Epithelial cell of proximal tubule (primary cell): ENCODE measurements around the gene MAML3. TPM values are rescaled to one million over a fixed set of nuclear protein-coding genes. Genes with fewer than 3 reads are reported as not detected.

Experiments
- DNase-seq: peaks from one replicate; pipeline ENCODE4 v3.0.0-alpha.2; 2011; ENCODE audit warnings: low read depth
- H3K4me3 ChIP-seq: 2 replicates; pipeline ENCODE4 v1.5.1; 2011; ENCODE audit warnings: low read depth, mild to moderate bottlenecking, low read length
- total RNA-seq: library from RNA; depleted of rRNA; stranded (reverse); fragments of >200 nt; gene quantifications from 2 replicates; pipeline ENCODE4 v1.2.3, GENCODE V29; 2015
- TF ChIP-seq, protein P1 (sequence below): conservative IDR thresholded peaks from 2 replicates; pipeline ENCODE4 v1.5.1; 2012; ENCODE audit warnings: low read depth, mild to moderate bottlenecking, low read length

Gene MAML3
- total RNA-seq, 1 donor from 2014 or later, result 1.2 TPM

DNA sequence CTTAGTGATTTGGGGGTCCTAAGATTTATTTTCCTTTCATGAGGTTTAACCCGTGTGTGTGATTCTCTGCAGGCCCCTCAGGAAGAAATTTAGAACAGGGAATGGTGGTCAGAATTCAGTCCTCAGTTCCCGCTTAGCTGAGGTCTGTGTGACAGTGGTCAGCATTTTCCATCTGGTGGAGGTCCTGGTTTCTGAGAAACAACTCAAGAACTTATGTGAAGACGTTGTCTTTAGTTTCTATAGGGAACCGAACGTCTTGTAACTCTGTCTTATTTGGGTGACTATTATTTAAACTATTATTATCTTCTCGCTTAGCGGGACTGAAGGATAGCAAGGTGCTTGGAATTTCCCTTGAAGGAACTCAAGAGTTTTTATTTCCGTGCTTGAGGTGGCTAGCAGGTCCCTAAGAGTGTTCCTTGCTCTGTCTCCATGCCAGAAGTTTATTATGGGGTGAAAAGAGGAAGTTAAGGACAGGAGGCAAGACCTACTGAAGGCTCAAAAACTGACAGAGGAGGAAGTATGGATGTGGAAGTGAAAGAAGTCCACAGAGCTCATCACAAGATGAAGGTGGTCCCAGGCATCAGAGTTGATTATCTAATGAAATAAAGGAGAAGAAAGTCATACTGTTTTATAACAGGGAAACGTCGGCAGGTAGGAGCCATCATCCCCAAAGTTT, 479.0 kb downstream of the MAML3 start:
- TF ChIP-seq, protein P1, sequence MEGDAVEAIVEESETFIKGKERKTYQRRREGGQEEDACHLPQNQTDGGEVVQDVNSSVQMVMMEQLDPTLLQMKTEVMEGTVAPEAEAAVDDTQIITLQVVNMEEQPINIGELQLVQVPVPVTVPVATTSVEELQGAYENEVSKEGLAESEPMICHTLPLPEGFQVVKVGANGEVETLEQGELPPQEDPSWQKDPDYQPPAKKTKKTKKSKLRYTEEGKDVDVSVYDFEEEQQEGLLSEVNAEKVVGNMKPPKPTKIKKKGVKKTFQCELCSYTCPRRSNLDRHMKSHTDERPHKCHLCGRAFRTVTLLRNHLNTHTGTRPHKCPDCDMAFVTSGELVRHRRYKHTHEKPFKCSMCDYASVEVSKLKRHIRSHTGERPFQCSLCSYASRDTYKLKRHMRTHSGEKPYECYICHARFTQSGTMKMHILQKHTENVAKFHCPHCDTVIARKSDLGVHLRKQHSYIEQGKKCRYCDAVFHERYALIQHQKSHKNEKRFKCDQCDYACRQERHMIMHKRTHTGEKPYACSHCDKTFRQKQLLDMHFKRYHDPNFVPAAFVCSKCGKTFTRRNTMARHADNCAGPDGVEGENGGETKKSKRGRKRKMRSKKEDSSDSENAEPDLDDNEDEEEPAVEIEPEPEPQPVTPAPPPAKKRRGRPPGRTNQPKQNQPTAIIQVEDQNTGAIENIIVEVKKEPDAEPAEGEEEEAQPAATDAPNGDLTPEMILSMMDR, result no peak

DNA sequence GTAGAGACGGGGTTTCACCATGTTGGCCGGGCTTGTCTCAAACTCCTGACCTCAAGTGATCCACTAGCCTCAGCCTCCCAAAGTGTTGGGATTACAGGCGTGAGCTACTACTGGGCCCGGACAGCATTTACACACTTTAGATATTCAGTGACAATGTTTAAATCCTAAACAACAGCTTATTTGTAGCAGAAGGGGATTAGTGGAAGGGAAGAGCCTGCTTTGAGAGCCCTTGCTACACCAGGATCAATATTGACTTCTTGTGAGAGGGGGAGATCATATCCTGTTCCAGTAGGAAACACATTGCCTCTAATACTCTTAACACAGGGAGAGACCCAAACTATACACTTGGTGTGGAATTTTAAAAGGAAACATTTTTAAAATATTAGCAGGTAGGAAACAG, 481.3 kb downstream of the MAML3 start:
- TF ChIP-seq, protein P1, result no peak
- H3K4me3 ChIP-seq, result no peak overlapping the region
- no peak for DNase-seq

More for the DNA sequence above, 479.0 kb downstream of the MAML3 start:
- DNase-seq, result no peak
- H3K4me3 ChIP-seq, result no peak overlapping the region

DNA sequence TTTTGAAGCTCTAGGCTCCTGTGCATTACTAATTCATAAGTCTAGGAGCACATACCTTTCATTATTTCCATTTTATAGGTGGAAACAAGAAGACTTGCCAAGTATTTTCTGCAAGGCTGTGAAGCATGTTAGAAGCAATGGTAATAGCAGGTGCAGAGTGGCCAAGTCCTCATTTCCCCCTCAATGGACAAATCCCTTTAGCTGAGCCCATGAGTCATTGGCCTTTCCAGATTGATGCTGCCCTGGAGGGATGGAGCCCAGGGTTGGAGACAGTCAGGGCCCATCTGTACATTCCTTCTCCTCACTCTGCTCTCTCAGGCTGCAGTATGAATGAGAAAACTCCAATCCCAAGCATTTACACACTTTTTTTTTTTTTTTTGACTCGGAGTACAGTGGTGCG, 481.8 kb downstream of the MAML3 start:
- no peak overlapping the region for H3K4me3 ChIP-seq
- no peak for DNase-seq
- TF ChIP-seq, protein P1, result no peak

DNA sequence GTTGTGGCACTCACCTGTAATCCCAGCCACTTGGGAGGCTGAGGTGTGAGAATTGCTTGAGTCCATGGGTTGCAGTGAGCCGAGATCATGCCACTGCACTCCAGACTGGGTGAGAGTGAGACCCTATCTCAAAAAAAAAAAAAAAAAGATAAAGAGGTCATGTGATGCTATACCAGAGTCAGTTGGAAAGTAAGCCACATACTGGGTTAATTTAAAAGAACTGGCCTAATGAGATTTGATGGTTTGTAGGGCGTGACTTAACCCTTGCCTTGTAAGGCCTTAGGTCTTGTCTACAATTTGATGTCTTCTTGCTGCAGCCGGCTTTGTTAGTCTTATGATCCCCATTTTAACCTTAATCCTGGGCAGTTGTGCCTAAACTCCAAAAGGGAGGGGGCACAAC, 483.2 kb downstream of the MAML3 start:
- TF ChIP-seq, protein P1, result no peak
- no peak for DNase-seq
- H3K4me3 ChIP-seq, result no peak overlapping the region

DNA sequence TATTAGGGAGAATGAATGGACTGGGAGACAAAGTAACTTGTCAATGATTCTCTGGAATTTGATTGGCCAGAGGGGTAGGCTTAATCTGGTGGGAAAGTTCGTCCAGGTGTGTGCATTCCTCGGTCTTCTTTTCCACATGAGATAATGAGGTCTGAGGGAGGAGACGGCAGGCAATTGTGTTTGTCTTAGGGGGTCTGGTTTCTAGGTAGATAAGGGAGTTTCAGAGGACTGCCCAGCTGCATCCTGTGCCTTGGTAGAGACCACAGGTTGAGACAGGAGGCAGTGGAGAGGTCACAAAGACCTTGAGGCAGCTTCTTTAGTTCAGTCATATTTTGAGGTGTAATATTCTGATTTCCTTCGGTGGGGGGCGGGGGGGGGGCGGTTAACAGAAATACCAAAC, 484.1 kb downstream of the MAML3 start:
- DNase-seq, result no peak
- TF ChIP-seq, protein P1, result no peak
- H3K4me3 ChIP-seq, result no peak overlapping the region

DNA sequence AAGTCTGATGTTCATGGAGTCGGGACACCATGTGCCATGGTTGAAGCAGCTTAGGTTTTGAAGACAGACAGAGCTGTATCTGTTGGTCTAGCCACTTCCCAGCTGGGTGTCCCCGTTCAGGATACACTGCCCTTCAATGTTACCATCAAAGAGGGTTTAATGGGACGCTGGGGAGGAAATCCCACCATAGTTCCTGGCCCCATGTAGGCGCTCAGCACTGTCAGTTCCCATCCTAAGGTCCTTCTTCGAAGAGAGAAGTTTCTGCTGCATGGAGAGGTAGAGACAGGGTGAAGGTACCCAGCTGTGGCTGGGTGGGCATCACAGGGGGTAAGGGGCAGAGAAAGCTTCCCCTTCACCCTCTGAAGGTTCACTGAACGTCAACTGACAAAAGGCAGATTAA, 484.6 kb downstream of the MAML3 start:
- H3K4me3 ChIP-seq, result no peak overlapping the region
- no peak for DNase-seq
- TF ChIP-seq, protein P1, result no peak

DNA sequence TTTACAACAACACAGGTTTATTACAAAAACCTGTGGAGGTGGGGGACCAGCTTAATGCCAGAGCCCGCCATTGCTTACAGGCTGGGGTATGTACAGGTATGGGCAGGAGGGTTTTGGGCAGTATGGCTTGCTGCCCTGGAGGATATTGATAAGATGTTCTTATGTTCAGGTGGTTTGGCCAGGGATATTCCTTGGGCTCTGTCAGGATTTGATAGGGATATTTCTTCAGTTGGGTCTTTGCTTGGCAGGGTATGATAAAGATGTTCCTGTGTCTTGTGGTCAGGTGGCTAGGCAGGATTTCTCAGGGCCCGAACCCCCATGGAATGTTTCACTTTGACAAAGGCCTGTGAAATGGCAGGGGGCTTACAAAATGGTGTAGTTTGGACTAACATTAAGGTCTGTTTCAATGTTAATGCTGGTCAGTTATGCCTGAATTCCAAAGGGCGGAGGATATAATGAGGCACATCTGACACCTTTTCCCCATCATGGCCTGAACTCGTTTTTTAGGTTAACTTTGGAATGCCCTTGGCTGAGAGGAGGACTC, 485.3 kb downstream of the MAML3 start:
- H3K4me3 ChIP-seq, result no peak overlapping the region
- DNase-seq, result no peak
- TF ChIP-seq, protein P1, result no peak
